Measurements from ENCODE around the gene GPR150.
A peak's percentile ranks its signal among the peaks of the same experiment; 100 is the strongest.

GPR150 gene

GRCh38 chr5:95620030-95620869 lies at the start of gene GPR150:
TSS of gene GPR150 (plus strand) at chr5:95620087. CDS start at chr5:95620276, 189 bp downstream.
- DNase-seq (ENCODE audit: low read depth) = peak; percentile 84
- H3K4me3 ChIP-seq (ENCODE audit: low read depth, low read length) = peak within 1 kb of the TSS; percentile 64

GRCh38 chr5:95572016-95572415 lies 47.9 kb upstream of the GPR150 start:
- no peak for DNase-seq (ENCODE audit: low read depth)
- no peak for TF ChIP-seq CTCF (IDR thresholded peaks at IDR 0.05; ENCODE audit: low read depth, low read length)
- TF ChIP-seq MAX (IDR thresholded peaks at IDR 0.05; ENCODE audit: low read depth, low read length) = no peak
- no peak for TF ChIP-seq MYC (IDR thresholded peaks at IDR 0.05; ENCODE audit: low read depth, low read length)
- TF ChIP-seq POLR2A (IDR thresholded peaks at IDR 0.05; ENCODE audit: extremely low read depth, insufficient read length) = no peak
- no peak overlapping the region for H3K4me3 ChIP-seq (ENCODE audit: low read depth, low read length)

More at GRCh38 chr5:95620030-95620869, at the start of gene GPR150:
- TF ChIP-seq MAX (IDR thresholded peaks at IDR 0.05; ENCODE audit: low read depth, low read length) = no peak
- TF ChIP-seq MYC (IDR thresholded peaks at IDR 0.05; ENCODE audit: low read depth, low read length) = no peak
- no peak for TF ChIP-seq CTCF (IDR thresholded peaks at IDR 0.05; ENCODE audit: low read depth, low read length)
- TF ChIP-seq POLR2A (IDR thresholded peaks at IDR 0.05; ENCODE audit: extremely low read depth, insufficient read length) = no peak

GRCh38 chr5:95581576-95581975 lies 38.3 kb upstream of the GPR150 start:
- no peak for DNase-seq (ENCODE audit: low read depth)
- TF ChIP-seq MAX (IDR thresholded peaks at IDR 0.05; ENCODE audit: low read depth, low read length) (no peak), MYC (IDR thresholded peaks at IDR 0.05; ENCODE audit: low read depth, low read length) (no peak), CTCF (IDR thresholded peaks at IDR 0.05; ENCODE audit: low read depth, low read length) (no peak), POLR2A (IDR thresholded peaks at IDR 0.05; ENCODE audit: extremely low read depth, insufficient read length) (no peak)
- H3K4me3 ChIP-seq (ENCODE audit: low read depth, low read length) = no peak overlapping the region

- H3K4me3 ChIP-seq (ENCODE audit: low read depth, low read length) = no peak overlapping the region
- DNase-seq (ENCODE audit: low read depth) = no peak
- TF ChIP-seq CTCF (IDR thresholded peaks at IDR 0.05; ENCODE audit: low read depth, low read length) (no peak), MYC (IDR thresholded peaks at IDR 0.05; ENCODE audit: low read depth, low read length) (no peak), POLR2A (IDR thresholded peaks at IDR 0.05; ENCODE audit: extremely low read depth, insufficient read length) (no peak), MAX (IDR thresholded peaks at IDR 0.05; ENCODE audit: low read depth, low read length) (no peak)
These were observed 35.9 kb upstream of the GPR150 start for GRCh38 chr5:95583992-95584391.

GRCh38 chr5:95590880-95591279 lies 29.0 kb upstream of the GPR150 start:
- peak; percentile 62 for DNase-seq (ENCODE audit: low read depth)
- no peak overlapping the region for H3K4me3 ChIP-seq (ENCODE audit: low read depth, low read length)
- no peak for TF ChIP-seq MYC (IDR thresholded peaks at IDR 0.05; ENCODE audit: low read depth, low read length)
- TF ChIP-seq MAX (IDR thresholded peaks at IDR 0.05; ENCODE audit: low read depth, low read length) = no peak
- TF ChIP-seq POLR2A (IDR thresholded peaks at IDR 0.05; ENCODE audit: extremely low read depth, insufficient read length) = no peak
- TF ChIP-seq CTCF (IDR thresholded peaks at IDR 0.05; ENCODE audit: low read depth, low read length) = no peak
